Activated CD8-positive, alpha-beta T cell treated with anti-CD3 and anti-CD28 coated beads for 36 hours (primary cell): ENCODE measurements around the gene PCDHGA8. TPM values are rescaled to one million over a fixed set of nuclear protein-coding genes. Genes with fewer than 3 reads are reported as not detected.
"Not testable (repeated sequence)": the region's sequence is repeated elsewhere in the genome, so short reads cannot be mapped to it uniquely, and the experiment has no call there.

Source experiments
- ATAC-seq: fragments of 200-7000 bp; cut with Tn5 transposase; one replicate; pipeline ENCODE4 v1.10.0; 2021; ENCODE audit warnings: mild to moderate bottlenecking, moderate library complexity
- CTCF ChIA-PET: fragments of 350-600 bp; sonication (Branson Sonifier 250); formaldehyde crosslinking; loops from one replicate; lab custom pipeline; 2021; ENCODE audit warnings: antibody characterized with exemption; lab: Charles Lee
- POLR2A ChIA-PET: fragments of 350-600 bp; sonication (Branson Sonifier 250); formaldehyde crosslinking; loops from one replicate; lab custom pipeline; 2021; ENCODE audit warnings: antibody characterized with exemption; lab: Charles Lee
- DNase-seq: peaks from one replicate; pipeline ENCODE4 v3.0.0-alpha.2; 2020
- H3K27ac Mint-ChIP-seq: one replicate; pipeline ENCODE4 v1.8.0; 2021; ENCODE audit warnings: mild to moderate bottlenecking, mixed read lengths
- H3K27me3 Mint-ChIP-seq: one replicate; pipeline ENCODE4 v1.8.0; 2021; ENCODE audit warnings: mixed read lengths
- H3K36me3 Mint-ChIP-seq: one replicate; pipeline ENCODE4 v1.8.0; 2021; ENCODE audit warnings: low read depth, mixed read lengths
- H3K4me1 Mint-ChIP-seq: one replicate; pipeline ENCODE4 v1.8.0; 2021; ENCODE audit warnings: low read depth, mixed read lengths
- H3K4me3 Mint-ChIP-seq: one replicate; pipeline ENCODE4 v1.8.0; 2021; ENCODE audit warnings: mild to moderate bottlenecking, moderate library complexity, mixed read lengths
- H3K9me3 Mint-ChIP-seq: one replicate; pipeline ENCODE4 v1.8.0; 2021; ENCODE audit warnings: mixed read lengths
- intact Hi-C: fragments of 100-400 bp; cut with micrococcal nuclease; formaldehyde crosslinking; loops from one replicate; pipeline ENCODE4 v1.10.0; 2022
- total RNA-seq, 2 experiments: library from RNA; stranded (reverse); gene quantifications; one replicate each; pipeline ENCODE4 v1.2.3, GENCODE V29; 2021
- TF ChIP-seq, protein P1 (sequence below): fragments of 200-600 bp; IDR thresholded peaks from one replicate; pipeline ENCODE4 v1.8.0; 2022; ENCODE audit warnings: antibody characterized with exemption, mild to moderate bottlenecking

Gene PCDHGA8
- total RNA-seq, 2 experiments from 2014 or later = not detected

DNA sequence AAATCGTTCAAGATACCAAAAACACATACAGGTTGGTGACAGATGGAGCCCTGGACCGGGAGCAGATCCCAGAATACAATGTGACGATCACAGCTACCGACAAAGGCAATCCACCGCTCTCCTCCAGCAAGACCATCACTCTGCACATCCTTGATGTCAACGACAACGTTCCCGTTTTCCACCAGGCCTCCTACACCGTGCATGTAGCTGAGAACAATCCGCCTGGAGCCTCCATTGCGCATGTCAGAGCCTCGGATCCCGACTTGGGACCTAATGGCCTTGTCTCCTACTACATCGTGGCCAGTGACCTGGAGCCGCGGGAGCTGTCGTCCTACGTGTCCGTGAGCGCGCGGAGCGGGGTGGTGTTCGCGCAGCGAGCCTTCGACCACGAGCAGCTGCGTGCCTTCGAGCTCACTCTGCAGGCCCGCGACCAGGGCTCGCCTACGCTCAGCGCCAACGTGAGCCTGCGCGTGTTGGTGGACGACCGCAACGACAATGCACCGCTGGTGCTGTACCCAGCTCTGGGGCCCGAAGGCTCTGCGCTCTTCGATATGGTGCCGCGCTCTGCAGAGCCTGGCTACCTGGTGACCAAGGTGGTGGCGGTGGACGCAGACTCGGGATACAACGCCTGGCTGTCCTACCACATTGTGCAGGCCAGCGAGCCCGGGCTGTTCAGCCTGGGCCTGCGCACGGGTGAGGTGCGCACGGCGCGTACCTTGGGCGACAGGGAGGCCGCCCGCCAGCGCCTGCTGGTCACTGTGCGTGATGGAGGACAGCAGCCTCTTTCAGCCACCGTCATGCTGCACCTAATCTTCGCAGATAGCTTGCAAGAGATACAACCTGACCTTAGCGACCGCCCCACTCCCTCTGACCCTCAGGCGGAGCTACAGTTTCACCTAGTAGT, 20.6 kb upstream of the PCDHGA8 start:
- Mint-ChIP-seq H3K9me3 (peaks cover 30% of the 10 kb centered on the region), H3K27ac (no peak overlapping the region), H3K27me3 (peaks cover 65% of the 10 kb centered on the region), H3K4me1 (peaks cover 2% of the 10 kb centered on the region), H3K36me3 (peaks cover 22% of the 10 kb centered on the region), H3K4me3 (no peak overlapping the region)
- ATAC-seq (no peak), DNase-seq (no peak)
- TF ChIP-seq, protein P1, sequence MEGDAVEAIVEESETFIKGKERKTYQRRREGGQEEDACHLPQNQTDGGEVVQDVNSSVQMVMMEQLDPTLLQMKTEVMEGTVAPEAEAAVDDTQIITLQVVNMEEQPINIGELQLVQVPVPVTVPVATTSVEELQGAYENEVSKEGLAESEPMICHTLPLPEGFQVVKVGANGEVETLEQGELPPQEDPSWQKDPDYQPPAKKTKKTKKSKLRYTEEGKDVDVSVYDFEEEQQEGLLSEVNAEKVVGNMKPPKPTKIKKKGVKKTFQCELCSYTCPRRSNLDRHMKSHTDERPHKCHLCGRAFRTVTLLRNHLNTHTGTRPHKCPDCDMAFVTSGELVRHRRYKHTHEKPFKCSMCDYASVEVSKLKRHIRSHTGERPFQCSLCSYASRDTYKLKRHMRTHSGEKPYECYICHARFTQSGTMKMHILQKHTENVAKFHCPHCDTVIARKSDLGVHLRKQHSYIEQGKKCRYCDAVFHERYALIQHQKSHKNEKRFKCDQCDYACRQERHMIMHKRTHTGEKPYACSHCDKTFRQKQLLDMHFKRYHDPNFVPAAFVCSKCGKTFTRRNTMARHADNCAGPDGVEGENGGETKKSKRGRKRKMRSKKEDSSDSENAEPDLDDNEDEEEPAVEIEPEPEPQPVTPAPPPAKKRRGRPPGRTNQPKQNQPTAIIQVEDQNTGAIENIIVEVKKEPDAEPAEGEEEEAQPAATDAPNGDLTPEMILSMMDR = no peak
- POLR2A ChIA-PET = no interaction called here
- intact Hi-C loops = no loop called here
- CTCF ChIA-PET = interaction anchor here (1.0 to 3.5 kb wide), 6 partner anchors 35 to 193 kb away, joined by 5 to 23 read pairs (median 9); partner anchors contain the start of genes PCDHB9, PCDHGA10, PCDHGA12 and PCDHGB6

DNA sequence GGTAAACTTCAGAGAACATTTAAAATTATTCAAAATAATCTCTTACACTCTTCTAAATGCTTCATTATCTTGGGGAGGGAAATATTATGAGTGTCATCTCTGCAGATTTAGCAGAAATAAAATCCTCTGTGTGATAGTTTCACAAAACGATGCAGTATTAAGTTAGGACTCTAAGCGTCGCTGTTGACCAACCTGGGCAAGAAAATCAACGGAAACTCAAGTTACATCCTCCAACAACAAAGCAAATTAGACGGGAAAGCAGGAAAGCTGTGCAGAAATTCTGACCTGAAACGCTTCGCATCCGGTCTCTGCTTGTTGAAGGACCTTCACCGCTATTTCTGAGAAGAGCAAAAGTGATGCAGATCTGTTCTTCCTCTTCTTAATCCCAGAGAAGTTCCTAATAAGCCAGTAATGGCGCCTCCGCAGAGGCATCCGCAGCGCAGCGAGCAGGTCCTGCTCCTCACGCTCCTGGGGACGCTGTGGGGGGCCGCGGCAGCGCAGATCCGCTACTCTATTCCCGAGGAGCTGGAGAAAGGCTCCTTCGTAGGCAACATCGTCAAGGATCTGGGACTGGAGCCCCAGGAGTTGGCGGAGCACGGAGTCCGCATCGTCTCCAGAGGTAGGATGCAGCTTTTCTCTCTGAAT, 18.6 kb upstream of the PCDHGA8 start, which contains the start of gene PCDHGA6:
Gene PCDHGA6 (plus strand): TSS at position 219 of the 645 bp plus-strand sequence. CDS start 193 bp downstream, at position 412.
- Mint-ChIP-seq H3K27ac (no peak within 1 kb of the TSS), H3K27me3 (peaks cover 58% of the 10 kb centered on the region), H3K9me3 (peaks cover 30% of the 10 kb centered on the region), H3K36me3 (peaks cover 24% of the 10 kb centered on the region), H3K4me1 (peaks cover 2% of the 10 kb centered on the region), H3K4me3 (peak within 1 kb of the TSS; percentile 39)
- TF ChIP-seq, protein P1 = peak; percentile 25
- ATAC-seq = no peak
- POLR2A ChIA-PET = no interaction called here
- intact Hi-C loops = no loop called here
- no peak for DNase-seq
- CTCF ChIA-PET = interaction anchor here (0.6 to 1.5 kb wide), 14 partner anchors 15 to 190 kb away, joined by 3 to 7 read pairs (median 3); partner anchors contain the start of genes PCDHGA10, PCDHGA11, PCDHGA12 and TAF7

DNA sequence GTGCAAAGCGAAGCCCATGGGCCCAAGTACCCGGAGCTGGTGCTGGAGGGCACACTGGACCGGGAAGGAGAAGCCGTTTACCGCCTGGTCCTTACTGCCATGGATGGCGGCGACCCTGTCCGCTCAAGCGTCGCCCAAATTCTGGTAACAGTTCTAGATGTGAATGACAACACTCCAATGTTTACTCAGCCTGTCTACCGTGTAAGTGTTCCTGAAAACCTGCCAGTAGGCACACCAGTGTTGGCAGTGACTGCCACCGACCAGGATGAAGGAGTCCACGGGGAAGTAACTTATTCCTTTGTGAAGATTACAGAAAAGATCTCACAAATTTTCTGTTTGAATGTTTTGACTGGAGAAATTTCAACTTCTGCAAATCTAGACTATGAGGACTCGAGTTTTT, 17.8 kb upstream of the PCDHGA8 start:
- TF ChIP-seq, protein P1 = no peak
- intact Hi-C loops = no loop called here
- Mint-ChIP-seq H3K9me3 (peaks cover 30% of the 10 kb centered on the region), H3K4me1 (peaks cover 2% of the 10 kb centered on the region), H3K27ac (no peak overlapping the region), H3K36me3 (peaks cover 24% of the 10 kb centered on the region), H3K4me3 (no peak overlapping the region), H3K27me3 (peaks cover 60% of the 10 kb centered on the region)
- ChIA-PET POLR2A (no interaction called here), CTCF (interaction anchor here (0.9 to 1.5 kb wide), 12 partner anchors 15 to 189 kb away, joined by 3 to 7 read pairs (median 3); partner anchors contain the start of genes PCDHGA10, PCDHGA11, PCDHGA12 and TAF7)
- ATAC-seq = no peak
- DNase-seq = no peak

DNA sequence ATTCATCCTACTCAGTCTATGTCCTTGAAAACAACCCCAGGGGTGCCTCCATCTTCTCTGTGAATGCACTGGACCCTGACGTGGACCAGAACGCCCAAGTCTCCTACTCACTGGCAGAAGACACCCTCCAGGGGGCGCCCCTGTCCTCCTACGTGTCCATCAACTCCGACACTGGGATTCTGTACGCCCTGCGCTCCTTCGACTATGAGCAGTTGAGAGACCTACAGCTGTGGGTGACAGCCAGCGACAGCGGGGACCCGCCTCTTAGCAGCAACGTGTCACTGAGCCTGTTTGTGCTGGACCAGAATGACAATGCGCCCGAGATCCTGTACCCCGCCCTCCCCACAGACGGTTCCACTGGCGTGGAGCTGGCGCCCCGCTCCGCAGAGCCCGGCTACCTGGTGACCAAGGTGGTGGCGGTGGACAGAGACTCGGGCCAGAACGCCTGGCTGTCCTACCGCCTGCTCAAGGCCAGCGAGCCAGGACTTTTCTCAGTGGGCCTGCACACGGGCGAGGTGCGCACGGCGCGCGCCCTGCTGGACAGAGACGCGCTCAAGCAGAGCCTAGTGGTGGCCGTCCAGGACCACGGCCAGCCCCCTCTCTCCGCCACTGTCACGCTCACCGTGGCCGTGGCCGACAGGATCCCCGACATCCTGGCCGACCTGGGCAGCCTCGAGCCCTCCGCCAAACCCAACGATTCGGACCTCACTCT, 16.8 kb upstream of the PCDHGA8 start:
- H3K27me3 Mint-ChIP-seq = peaks cover 55% of the 10 kb centered on the region
- H3K9me3 Mint-ChIP-seq = peaks cover 30% of the 10 kb centered on the region
- CTCF ChIA-PET = interaction anchor here (1.4 to 1.5 kb wide), 2 partner anchors 139 to 188 kb away, joined by 3 to 5 read pairs; no protein-coding TSS in a partner anchor
- DNase-seq, H3K27ac Mint-ChIP-seq, H3K4me3 Mint-ChIP-seq, intact Hi-C loops, ATAC-seq, H3K4me1 Mint-ChIP-seq, POLR2A ChIA-PET: not testable (repeated sequence)
- peaks cover 24% of the 10 kb centered on the region for H3K36me3 Mint-ChIP-seq
